ENCODE results near the gene SRSF1.

DNA sequence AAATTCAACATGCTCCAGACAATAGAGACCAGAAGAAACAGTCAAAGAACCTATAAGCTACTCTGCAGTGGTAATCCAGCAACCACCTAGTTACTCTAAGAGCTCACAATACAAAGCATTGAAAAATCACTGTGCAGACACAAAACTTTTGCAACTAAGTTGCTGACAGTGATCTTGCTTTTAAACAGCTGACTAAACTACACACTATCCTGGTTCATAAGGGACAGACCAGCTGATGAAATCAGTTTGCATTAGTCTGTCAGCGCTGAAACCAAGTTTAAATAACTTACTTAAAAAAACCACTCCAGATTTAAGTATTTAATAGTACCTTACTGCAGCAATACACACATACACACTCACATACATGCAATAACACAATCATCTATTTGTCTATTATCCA lies 23.6 kb downstream of the SRSF1 start:
- TF ChIP-seq, protein P1, sequence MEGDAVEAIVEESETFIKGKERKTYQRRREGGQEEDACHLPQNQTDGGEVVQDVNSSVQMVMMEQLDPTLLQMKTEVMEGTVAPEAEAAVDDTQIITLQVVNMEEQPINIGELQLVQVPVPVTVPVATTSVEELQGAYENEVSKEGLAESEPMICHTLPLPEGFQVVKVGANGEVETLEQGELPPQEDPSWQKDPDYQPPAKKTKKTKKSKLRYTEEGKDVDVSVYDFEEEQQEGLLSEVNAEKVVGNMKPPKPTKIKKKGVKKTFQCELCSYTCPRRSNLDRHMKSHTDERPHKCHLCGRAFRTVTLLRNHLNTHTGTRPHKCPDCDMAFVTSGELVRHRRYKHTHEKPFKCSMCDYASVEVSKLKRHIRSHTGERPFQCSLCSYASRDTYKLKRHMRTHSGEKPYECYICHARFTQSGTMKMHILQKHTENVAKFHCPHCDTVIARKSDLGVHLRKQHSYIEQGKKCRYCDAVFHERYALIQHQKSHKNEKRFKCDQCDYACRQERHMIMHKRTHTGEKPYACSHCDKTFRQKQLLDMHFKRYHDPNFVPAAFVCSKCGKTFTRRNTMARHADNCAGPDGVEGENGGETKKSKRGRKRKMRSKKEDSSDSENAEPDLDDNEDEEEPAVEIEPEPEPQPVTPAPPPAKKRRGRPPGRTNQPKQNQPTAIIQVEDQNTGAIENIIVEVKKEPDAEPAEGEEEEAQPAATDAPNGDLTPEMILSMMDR (IDR thresholded peaks at IDR 0.05; ENCODE audit: poor library complexity), result no peak
- TF ChIP-seq EZH2 (IDR thresholded peaks at IDR 0.05; ENCODE audit: borderline replicate concordance) (no peak), EZH2phosphoT487 (IDR thresholded peaks at IDR 0.05; ENCODE audit: low read depth, severe bottlenecking, unreplicated experiment) (no peak)
